ENCODE results near the gene UPK2.
"Not testable (repeated sequence)": the region's sequence is repeated elsewhere in the genome, so short reads cannot be mapped to it uniquely, and the experiment has no call there.

The UPK2 gene

DNA sequence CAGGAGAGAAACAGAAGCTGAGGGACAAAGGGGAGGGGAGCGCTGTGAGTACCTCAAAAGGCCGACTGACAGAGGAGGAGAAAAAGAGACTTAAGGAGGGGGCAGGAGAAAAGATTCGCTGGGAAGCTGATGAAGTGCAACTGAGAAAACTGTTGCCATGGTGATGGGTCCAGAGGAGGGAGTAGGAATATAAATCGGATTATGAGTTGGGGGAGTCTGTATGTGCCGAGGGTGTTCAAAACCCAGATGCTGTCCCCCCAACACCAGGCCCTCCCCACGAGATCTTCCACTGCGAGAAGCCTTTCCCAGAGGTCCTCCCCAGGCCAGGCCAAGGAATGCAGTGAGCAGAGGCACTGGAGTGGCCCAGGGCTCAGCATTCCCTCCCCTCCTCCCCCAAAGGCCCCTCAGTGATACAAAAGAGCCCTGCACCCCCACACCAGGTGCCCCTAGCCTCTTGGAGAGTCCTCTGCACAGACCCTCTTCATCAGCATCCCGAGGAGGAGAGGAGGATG is 16.6 kb upstream of the UPK2 start:
- no peak for DNase-seq

DNA sequence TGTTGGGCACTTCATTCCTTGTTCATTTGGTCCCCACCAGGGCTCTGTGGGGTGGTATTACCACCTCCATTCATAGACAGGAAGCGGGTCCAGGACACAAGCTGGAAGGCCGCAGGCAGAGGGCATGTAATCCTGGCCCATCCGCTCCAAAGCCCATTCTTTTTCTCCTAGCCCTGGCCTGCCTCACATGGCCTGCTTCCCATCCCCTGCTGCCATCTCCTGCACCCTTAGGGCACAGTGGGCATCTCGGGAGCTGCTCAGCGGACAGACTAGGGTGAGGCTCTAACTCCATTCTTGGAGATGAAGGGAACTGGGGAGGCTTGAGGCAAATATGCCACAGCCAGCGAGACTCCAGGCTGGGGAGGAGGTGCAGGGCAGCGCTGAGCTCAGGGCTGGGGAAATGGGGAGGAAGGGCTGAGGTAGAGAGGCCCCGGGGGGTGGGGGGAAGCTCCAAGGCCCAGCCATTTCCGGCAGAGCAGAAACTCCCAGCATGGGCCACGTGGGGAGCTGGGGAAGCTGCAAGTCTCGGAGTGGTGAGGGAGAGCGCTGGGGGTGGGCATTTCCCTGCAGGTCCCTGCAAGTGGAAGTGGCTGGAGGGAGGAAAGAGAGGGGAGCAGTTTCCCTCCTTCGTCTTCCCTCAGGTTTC is 16.0 kb upstream of the UPK2 start:
- no peak for DNase-seq

DNA sequence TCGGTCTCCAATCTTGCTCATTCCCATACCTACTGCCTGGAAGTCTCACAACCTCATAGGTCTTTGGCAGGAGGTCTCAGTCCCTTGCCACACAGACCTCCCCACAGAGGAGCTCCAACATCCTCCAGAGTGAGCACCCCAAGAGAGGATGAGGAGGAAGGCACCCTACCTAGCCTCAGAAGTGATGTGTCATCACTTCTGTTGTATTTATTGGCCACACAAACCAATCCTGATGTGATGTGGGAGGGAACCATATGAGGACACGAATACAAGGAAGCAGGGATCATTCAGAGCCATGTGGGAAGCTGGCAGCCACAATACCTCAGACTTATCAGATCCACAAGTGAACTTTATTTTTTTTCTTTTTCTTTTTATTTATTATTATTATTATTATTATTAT is 9.0 kb upstream of the UPK2 start:
- no peak for DNase-seq

DNA sequence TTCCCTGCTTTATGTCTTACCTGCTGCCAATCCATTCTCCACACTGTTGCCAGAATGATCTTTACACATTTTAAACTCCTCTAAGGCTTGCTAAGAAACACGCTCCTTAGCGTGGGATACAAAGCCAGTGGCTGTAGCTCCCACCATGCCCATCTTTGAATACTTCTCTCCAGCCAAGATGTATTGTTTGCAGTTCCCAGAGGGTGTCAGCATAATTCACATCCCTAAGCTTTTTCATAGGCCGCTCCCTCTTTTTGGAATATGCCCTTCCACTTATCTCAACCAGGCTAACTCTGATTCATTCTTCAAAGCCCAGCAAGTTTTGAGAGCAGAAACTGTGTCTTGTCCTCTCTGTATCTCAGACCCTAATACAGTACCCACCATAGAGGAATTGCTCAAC is 8.1 kb upstream of the UPK2 start:
- no peak for DNase-seq

DNA sequence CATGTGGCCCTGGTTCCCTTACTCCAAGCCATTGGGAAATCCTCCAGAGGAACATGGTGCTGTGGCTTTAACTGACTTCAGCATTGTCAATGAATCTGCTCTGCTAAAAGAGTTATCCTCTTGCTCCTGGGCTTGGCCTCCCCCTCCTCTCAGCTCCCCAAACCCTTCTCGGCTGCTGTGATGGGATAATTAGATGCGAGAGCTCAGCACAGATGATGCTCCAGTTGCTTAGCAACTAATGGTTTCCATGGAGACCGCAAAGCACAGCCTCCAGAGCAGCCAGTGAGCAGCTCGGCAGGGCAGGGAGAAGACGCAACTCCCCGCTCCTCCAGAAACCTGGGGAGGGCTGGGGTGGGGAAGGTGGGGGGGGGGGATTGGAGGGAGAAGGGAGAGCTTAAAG is 2.8 kb upstream of the UPK2 start:
- DNase-seq: no peak

DNA sequence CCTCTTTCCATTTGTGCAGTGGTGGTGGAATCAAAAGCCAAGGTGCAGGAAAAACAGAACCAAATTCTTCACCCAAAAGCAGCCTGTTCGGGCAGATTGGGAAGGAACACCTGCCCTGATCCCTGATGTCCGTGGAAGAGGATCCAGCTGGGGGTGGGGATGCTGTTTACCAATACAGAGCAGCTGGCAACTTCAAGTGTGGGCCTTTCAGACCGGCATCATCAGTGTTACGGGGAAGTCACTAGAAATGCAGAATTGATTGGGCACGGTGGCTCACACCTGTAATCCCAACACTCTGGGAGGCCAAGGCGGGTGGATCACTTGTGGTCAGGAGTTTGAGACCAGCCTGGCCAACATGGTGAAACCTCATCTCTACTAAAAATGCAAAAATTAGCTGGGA is 2.1 kb upstream of the UPK2 start:
- not testable (repeated sequence) for DNase-seq

DNA sequence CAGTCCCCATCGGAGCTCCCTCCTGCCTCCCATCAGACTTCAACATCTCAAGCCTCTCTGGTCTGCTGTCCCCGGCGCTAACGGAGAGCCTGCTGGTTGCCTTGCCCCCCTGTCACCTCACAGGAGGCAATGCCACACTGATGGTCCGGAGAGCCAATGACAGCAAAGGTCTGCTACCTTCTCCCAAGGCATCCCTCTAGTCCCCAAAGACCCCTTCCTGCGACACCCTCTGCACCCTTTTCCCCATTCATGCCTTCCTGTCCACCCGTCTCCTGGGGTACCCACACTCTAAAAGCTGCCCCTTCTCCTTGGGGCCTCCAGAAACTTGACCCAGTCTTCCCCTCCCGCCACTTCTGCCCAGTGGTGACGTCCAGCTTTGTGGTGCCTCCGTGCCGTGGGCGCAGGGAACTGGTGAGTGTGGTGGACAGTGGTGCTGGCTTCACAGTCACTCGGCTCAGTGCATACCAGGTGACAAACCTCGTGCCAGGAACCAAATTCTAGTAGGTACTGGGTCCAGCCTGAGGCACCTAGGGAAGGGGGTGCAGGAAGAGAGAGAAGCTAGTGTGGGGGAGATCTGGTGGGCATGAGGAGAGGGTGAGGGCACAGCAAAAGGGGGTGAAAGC is 860 bp downstream of the UPK2 start:
- DNase-seq: no peak

DNA sequence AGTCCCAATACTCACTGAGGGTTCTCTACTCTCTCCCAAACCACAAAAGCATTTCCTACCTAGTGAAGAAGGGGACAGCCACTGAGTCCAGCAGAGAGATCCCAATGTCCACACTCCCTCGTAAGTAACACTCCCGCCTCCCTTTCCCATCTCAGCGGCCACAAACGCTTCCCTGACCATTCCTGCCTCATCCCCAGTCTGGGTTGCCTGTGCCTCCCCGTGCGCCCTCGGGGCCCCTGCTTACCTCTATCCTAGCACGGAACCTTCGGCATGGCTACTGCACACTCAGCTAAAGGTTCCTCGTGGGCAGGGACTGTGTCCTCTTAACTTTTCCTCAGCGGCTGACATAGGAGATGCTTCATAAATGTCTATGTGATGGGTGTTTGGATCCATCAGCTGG is 1.5 kb downstream of the UPK2 start:
- DNase-seq: no peak

DNA sequence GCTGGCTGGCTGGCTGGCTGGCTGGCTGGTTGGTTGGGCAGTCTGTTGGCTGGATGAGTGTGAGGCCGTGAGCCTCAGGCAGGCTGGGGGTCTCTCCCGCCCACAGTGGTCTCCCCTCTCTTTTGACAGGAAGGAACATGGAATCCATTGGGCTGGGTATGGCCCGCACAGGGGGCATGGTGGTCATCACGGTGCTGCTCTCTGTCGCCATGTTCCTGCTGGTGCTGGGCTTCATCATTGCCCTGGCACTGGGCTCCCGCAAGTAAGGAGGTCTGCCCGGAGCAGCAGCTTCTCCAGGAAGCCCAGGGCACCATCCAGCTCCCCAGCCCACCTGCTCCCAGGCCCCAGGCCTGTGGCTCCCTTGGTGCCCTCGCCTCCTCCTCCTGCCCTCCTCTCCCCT is 1.9 kb downstream of the UPK2 start:
- DNase-seq: no peak

DNA sequence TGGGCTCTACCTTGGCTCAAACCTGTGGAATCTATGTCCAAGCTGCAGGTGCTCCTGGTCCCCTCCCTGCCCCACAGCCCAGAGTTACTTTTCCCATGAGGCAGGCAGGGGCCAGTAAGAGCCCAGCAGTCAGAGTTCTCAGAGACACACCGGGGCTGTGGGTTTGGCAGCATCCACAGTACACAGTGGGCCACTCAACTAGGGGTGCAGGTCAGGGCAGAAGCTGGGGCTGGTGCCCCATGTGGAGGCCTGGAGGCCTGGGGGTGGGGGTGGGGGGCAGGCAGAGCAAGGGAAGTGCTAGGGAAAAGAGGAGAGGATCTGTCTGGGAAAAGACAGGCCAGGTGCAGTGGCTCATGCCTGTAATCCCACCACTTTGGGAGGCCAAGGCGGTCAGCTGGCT is 2.5 kb downstream of the UPK2 start:
- DNase-seq: no peak

DNA sequence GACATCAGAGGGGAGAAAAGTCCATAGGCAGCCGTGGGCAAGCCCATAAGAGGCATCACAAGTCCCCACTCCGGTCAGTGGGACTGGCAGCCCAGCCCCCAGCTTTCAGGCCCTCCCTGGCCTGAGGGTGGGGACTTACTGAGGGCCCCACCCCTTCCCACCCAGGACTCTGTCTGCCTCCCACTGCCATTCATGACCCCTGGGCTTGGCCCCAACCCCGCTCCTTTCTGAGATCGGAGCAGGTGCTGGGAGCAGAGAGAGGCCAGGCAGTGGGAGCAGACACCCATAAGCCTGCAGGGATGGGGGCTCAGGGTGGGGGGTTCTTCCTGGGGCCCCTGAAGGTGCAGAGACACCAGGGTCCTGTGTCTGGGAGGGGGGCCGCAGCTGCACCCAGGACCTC is 5.1 kb downstream of the UPK2 start:
- no peak for DNase-seq

DNA sequence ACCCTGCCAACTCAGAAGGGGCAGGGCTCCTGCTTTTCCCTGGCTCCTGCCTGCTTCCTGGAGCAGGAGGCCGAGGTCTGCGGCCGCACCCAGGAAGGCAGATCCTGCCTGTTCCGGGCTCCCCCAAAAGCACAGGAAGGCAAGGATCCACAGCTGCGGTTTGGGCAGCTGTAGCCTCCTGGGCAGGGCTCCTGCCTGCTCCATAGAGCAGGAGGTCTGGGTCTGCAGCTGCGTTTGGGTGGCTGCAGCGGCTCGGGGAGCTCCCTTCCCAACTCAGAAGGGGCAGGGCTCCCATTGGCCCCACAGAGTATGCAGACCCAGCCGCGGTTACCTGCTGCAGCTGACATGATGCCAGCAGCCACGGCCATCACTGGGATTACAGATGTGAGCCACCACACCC is 5.5 kb downstream of the UPK2 start:
- no peak for DNase-seq

DNA sequence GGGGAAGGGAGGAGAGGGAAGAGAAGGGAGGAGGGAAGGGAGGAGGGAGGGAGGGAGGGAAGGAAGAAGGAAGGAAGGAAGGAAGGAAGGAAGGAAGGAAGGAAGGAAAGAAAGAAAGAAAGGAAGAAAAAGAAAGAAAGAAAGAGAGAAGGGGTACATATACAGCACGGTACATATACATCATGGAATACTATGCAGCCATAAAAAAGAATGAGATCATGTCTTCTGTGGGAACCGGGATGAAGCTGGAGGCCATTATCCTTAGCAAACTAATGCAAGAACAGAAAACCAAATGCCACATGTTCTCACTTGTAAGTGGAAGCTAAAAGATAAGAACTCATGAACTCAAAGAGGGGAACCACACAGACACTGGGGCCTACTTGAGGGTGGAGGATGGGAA is 13.4 kb downstream of the UPK2 start:
- DNase-seq: not testable (repeated sequence)

DNA sequence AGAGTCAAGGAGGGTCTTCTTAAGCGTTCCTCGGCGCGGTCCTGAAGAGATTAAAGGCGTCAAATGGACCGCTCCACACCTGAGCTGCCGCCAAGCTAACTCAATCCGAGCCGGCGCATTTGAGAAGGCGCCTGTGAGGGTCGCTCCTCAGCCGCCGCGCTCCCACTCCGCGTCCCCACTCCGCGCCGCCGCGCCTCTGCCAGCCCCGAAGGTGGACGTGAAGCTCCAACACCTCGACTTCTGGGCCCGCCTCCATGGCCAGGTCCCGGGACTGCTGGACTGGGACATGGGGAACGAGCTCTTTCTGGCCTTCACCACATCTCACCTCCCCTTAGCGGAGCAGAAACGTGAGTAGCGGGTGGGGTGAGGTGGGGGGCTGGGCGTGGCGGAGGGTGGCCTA is 15.5 kb downstream of the UPK2 start, which contains the start of gene FOXR1:
Gene FOXR1, plus strand, starts transcription at position 116 of the 400 bp plus-strand sequence. Its CDS starts 171 bp downstream, at position 287.
- DNase-seq: no peak

DNA sequence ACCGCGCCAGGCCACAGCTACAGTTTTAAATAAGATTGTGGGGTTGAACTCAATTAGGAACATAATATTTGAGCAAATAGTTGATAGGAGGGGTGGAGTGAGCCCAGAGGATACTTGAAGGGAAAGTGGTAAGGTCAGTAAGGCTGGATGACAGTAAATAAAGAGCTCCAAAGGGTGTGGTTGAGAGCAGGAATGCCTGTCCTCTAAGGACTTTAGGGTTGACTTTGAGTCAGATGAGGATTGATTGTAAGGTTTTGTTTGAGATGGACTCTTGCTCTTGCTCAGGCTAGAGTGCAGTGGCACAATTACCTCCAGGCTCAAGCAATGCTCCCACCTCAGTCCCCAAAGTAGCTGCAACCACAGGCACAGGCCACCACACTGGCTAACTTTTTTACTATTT is 17.9 kb downstream of the UPK2 start:
- no peak for DNase-seq

DNA sequence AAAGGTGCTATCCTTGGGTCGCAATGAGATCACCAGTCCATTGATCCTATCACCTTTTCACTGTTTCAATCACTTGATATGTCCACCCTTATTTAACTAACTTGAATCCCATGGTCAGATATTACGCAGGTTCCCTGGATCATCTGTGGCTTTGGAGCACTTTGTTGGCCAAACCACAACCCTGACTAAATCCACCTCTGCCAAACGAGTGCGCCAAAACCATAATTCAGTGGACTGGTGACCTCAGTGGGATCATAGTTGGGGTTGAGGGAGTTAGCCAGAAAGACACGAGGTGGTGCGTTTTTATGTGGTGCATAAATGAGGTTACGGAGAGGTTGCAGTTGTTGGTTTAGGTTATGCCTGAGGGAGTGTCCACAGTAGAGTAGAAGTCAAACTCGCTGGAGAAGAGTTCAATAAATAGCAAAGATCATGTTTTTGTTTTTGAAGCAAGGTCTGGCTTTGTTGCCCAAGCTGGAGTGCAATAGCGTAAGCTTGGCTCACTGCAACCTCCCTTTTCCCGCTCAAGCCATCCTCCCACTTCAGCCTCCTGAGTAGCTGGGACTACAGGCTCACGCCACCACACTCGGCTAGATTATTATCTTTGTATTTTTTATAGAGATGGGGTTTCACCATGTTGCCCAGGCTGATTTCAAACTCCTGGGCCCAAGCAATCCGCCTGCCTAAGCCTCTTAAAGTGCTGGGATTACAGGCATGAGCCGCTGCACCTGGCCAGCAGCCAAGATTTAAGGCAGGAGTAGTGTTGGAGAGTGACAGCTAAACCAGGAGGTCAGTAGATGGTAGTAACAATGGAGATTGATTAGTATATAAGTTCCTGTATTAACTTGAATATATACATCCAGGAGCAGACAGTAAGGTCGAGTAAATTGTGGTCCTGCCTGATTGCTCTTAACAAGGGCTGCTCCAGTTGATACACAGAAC is 19.9 kb downstream of the UPK2 start:
- DNase-seq: no peak

DNA sequence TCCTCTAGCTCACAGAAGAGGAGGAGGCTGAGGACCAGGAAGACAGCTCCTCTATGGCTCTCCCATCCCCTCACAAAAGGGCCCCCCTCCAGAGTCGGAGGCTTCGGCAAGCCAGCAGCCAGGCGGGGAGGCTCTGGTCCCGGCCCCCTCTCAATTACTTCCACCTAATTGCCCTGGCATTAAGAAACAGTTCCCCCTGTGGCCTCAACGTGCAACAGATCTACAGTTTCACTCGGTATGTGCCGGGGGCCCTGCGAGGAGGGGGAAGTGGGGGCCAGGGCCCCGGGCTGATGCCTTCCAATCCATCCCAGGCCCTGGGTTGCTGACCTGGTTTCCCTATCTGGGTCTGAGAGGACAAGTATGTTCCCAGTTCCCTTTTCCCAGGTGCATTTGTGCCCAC is 23.3 kb downstream of the UPK2 start:
- DNase-seq: no peak

DNA sequence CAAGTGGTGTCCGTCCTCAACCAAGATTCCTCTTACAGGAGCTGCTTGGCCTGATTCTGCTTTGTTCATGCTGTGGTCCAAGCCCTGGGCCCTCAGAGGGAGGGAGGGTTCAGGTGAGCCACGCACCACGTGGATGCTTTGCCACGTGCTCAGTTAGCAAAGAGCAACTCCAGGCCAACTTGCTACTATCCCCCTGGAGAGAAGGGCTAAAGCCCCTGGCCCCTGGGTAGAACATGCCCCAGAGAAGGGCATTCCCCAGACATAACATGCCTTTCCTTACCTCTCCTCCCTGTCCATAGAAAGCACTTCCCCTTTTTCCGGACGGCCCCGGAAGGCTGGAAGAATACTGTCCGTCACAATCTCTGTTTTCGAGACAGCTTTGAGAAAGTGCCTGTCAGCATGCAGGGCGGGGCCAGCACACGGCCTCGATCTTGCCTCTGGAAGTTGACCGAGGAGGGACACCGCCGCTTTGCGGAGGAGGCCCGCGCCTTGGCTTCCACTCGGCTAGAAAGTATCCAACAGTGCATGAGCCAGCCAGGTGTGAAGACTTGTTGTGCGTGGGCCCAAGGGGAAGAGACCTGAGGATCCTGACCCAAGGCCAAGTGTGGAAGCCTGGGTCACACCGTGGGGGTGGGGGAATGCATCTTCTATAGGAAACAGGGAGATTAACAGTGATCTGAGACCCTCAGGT is 24.2 kb downstream of the UPK2 start:
- DNase-seq: no peak

DNA sequence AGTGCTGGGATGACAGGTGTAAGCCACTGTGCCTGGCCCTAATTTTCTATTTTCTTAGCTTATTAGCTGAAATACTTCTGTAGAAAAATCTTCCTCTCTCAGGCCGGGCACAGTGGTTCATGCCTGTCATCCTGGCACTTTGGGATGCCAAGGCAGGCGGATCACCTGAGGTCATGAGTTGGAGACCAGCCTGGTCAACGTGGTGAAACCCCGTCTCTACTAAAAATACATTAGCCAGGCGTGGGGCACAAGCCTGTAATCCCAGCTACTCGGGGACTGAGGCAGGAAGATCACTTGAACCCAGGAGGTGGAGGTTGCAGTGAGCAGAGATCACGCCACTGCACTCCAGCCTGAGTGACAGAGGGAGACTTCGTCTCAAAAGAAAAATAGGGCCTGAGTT is 28.2 kb downstream of the UPK2 start:
- not testable (repeated sequence) for DNase-seq

DNA sequence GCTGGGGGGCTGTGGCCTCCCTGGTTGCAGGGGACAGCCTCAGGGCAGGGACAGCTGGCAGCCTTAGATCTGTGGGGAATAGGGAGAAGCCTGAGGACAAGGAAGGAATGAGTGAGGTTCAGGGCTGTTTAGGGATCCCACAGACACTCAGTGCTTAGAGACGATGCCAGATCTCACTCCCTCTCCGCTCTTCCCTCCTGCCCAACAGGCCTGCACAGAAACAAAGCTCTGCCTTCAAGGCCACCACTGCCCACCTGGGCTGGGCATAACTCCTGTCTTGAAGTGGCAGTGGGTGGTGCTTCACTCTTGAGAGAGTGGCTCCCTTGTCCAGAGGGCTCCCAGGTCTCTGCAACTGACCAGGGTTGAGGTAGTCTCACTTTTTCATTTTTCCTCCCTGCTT is 28.7 kb downstream of the UPK2 start:
- no peak for DNase-seq

DNA sequence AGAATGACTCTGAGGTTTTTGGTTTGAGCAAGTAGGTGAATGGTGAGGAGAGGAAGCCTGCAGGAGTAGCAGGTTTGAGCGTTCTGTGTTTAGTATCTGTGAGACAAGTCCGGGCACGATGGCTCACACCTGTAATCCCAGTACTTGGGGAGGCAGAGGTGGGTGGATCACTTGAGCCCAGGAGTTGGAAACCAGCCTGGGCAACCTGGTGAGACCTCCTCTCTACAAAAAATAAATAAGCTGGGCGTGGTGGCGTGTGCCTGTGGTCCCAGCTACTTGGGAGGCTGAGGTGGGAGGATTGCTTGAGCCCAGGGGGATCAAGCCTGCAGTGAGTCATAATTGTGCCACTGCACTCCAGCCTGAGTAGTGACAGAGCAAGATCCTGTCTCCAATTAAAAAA is 32.2 kb downstream of the UPK2 start:
- no peak for DNase-seq

DNA sequence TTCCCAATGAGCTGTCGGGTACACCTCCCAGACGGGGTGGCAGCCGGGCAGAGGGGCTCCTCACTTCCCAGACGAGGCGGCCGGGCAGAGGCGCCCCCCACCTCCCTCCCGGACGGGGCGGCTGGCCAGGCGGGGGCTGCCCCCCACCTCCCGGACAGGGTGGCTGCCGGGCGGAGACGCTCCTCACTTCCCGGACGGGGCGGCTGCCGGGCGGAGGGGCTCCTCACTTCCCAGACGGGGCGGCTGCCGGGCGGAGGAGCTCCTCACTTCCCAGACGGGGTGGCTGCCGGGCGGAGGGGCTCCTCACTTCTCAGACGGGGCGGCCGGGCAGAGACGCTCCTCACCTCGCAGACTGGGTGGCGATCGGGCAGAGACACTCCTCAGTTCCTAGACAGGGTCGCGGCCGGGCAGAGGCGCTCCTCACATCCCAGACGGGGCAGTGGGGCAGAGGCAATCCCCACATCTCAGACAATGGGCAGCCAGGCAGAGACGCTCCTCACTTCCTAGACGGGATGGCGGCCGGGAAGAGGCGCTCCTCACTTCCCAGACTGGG is 35.5 kb downstream of the UPK2 start:
- DNase-seq: not testable (repeated sequence)

Measured in kidney glomerular epithelial cell (primary cell).